GM03348 (cell line): ENCODE data around the gene PGPEP1.
A peak's percentile ranks its signal among the peaks of the same experiment; 100 is the strongest.

Experiments used
- DNase-seq: peaks from one replicate; pipeline ENCODE4 v3.0.0; 2012; ENCODE audit warnings: low spot score

The PGPEP1 gene

DNA sequence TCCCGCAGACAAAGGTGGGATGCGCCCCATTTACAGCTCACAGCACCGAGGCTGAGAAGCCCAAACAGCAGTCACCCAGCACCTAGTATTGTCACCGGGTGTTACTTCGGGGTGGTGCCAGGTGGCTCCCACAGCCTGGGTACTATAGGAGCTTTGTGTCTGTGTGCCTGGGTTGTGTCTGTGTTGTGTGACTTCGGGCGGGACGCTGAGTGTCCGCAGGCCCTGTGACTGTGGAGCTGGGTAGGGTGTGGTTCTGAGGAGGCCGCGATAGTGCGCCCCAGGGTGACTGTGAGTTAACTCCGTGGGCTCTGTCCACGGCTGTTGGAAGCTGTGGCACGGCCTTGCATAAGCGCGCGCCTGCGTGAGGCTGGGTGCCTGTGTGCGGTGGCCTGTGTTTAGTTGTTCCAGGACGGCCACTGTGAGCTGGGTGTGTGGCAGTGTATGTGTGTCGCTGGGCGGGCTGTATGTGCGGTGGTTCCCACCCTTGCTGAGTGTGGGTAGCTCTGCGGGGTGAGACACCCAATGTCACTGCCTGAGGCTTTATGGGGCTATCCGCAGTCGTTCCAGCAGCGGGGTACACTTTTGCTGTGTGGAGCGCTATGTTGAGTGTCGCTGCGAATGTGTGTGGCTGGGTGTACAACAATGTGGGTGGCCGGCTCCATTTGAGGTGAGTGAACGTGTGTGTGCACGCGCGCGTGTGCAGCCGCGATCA, 78.2 kb downstream of the PGPEP1 start:
- DNase-seq, result no peak

DNA sequence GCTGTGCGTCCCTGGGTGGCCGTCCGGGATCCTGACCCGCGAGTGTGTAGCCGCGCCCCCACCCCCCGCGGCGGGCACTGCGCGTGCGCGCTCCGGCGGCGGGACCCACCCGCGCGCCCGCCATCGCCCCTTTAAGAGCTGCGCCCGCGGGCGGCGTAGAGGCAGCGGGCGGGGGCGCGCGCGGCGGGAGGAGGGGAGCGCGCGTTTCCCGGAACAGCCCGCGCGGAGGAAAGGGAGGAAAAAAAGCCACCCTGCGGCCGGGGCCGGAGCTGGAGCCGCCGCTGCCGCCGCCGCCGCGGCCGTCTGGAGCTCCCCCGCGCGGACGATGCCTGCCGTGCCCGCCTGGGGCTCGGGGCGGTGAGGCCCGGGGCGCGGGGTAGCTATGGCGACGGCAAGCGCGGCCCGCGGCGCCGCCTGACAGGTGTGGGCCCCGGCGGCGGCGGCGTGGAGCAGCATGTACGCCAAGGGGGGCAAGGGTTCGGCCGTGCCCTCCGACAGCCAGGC, 78.8 kb downstream of the PGPEP1 start, which contains the start of gene SSBP4:
Gene SSBP4 (plus strand): TSS at position 204 of the 504 bp plus-strand sequence. CDS start 251 bp downstream, at position 455.
- peak; percentile 98 for DNase-seq
